Ishikawa (cell line): ENCODE results near the gene ACAN.

Experiments
- CEBPB ChIP-seq: IDR thresholded peaks from 2 replicates; pipeline ENCODE4 v1.6.1; 2012
- CREB1 ChIP-seq: IDR thresholded peaks from 2 replicates; pipeline ENCODE4 v1.6.1; 2012; ENCODE audit warnings: low read depth
- EGR1 ChIP-seq: IDR thresholded peaks from 2 replicates; pipeline ENCODE4 v1.6.1; 2012
- EP300 ChIP-seq: IDR thresholded peaks from 2 replicates; pipeline ENCODE4 v1.6.1; 2012; ENCODE audit warnings: borderline replicate concordance
- FOXM1 ChIP-seq: IDR thresholded peaks from 2 replicates; pipeline ENCODE4 v1.6.1; 2012; ENCODE audit warnings: low read depth, borderline replicate concordance
- NFIC ChIP-seq: IDR thresholded peaks from 2 replicates; pipeline ENCODE4 v1.6.1; 2012
- RAD21 ChIP-seq: IDR thresholded peaks from 2 replicates; pipeline ENCODE4 v1.6.1; 2012; ENCODE audit warnings: low read depth
- TAF1 ChIP-seq: IDR thresholded peaks from 2 replicates; pipeline ENCODE4 v1.6.1; 2012; ENCODE audit warnings: low read depth, mild to moderate bottlenecking
- TCF12 ChIP-seq: IDR thresholded peaks from 2 replicates; pipeline ENCODE4 v1.6.1; 2012; ENCODE audit warnings: low read depth
- TEAD4 ChIP-seq: IDR thresholded peaks from 2 replicates; pipeline ENCODE4 v1.6.1; 2012
- USF1 ChIP-seq: IDR thresholded peaks from 2 replicates; pipeline ENCODE4 v1.6.1; 2012
- YY1 ChIP-seq: IDR thresholded peaks from 2 replicates; pipeline ENCODE4 v1.6.1; 2012; ENCODE audit warnings: low read depth
- ZBTB7A ChIP-seq: IDR thresholded peaks from 2 replicates; pipeline ENCODE4 v1.6.1; 2012; ENCODE audit warnings: low read depth
- TF ChIP-seq, protein P1 (sequence below): IDR thresholded peaks from 2 replicates; pipeline ENCODE4 v1.6.1; 2012
- TF ChIP-seq, protein P2 (sequence below): IDR thresholded peaks from 2 replicates; pipeline ENCODE4 v1.6.1; 2012; ENCODE audit warnings: low read depth, mild to moderate bottlenecking

Gene ACAN

GRCh38 chr15:88866295-88866881, 63.2 kb downstream of the ACAN start:
- no peak for TF ChIP-seq TAF1
- no peak for TF ChIP-seq EGR1
- no peak for TF ChIP-seq USF1
- TF ChIP-seq, protein P1, sequence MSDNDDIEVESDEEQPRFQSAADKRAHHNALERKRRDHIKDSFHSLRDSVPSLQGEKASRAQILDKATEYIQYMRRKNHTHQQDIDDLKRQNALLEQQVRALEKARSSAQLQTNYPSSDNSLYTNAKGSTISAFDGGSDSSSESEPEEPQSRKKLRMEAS = no peak
- TF ChIP-seq YY1 = no peak
- TF ChIP-seq RAD21 = no peak
- no peak for TF ChIP-seq NFIC
- no peak for TF ChIP-seq TEAD4
- no peak for TF ChIP-seq FOXM1

GRCh38 chr15:88871313-88871712, 68.1 kb downstream of the ACAN start:
- TF ChIP-seq USF1 = no peak
- TF ChIP-seq YY1 = no peak
- no peak for TF ChIP-seq TEAD4
- no peak for TF ChIP-seq ZBTB7A
- TF ChIP-seq TAF1 = no peak
- TF ChIP-seq EP300 = no peak

DNA sequence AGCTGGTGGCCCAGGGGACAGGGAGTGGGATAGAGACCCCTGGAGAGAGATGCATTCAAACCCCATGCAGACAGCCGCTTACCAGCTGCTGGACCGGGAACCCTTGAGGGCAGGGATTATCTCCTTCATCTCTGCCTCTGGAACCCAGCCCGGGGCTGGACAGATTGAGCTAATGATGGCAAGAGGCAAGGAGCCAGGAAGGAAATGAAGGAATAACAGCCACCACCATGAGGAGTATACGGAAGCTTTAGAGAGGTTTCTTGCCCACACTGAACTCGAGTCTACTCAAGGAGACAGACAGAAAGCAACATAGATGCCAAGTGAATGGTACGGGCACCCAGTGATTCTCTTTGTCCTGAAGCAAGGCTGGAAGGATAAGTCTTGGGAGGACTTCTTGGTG, 68.9 kb downstream of the ACAN start:
- no peak for TF ChIP-seq NFIC
- TF ChIP-seq, protein P2, sequence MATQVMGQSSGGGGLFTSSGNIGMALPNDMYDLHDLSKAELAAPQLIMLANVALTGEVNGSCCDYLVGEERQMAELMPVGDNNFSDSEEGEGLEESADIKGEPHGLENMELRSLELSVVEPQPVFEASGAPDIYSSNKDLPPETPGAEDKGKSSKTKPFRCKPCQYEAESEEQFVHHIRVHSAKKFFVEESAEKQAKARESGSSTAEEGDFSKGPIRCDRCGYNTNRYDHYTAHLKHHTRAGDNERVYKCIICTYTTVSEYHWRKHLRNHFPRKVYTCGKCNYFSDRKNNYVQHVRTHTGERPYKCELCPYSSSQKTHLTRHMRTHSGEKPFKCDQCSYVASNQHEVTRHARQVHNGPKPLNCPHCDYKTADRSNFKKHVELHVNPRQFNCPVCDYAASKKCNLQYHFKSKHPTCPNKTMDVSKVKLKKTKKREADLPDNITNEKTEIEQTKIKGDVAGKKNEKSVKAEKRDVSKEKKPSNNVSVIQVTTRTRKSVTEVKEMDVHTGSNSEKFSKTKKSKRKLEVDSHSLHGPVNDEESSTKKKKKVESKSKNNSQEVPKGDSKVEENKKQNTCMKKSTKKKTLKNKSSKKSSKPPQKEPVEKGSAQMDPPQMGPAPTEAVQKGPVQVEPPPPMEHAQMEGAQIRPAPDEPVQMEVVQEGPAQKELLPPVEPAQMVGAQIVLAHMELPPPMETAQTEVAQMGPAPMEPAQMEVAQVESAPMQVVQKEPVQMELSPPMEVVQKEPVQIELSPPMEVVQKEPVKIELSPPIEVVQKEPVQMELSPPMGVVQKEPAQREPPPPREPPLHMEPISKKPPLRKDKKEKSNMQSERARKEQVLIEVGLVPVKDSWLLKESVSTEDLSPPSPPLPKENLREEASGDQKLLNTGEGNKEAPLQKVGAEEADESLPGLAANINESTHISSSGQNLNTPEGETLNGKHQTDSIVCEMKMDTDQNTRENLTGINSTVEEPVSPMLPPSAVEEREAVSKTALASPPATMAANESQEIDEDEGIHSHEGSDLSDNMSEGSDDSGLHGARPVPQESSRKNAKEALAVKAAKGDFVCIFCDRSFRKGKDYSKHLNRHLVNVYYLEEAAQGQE = no peak
- TF ChIP-seq TCF12 = no peak
- no peak for TF ChIP-seq EP300
- no peak for TF ChIP-seq ZBTB7A
- no peak for TF ChIP-seq CREB1
- no peak for TF ChIP-seq FOXM1
- TF ChIP-seq, protein P1 = no peak

- TF ChIP-seq, protein P2 = no peak
- TF ChIP-seq FOXM1 (no peak), YY1 (no peak), EP300 (peak; percentile 20; the same call in 1 of the 2 replicates)
- TF ChIP-seq, protein P1 = no peak; the same call in 1 of the 2 replicates
Observed at GRCh38 chr15:88872706-88873105, 69.5 kb downstream of the ACAN start.

DNA sequence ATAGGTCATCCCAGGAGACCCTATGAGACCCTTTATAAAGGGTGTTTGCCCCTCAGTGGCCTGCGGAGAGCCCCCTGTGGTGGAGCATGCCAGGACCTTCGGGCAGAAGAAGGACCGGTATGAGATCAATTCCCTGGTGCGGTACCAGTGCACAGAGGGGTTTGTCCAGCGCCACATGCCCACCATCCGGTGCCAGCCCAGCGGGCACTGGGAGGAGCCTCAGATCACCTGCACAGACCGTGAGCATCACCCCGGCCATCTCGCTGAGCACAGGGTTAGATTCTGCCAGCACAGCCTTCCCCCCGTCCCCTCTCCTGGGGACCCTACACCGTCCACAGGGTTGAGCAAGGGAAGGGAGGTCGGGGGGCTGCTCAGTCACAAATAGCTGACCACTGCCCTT, 70.5 kb downstream of the ACAN start:
- TF ChIP-seq TAF1 (no peak), TEAD4 (no peak), TCF12 (no peak), RAD21 (no peak), ZBTB7A (no peak), NFIC (no peak), EGR1 (no peak), USF1 (no peak), CREB1 (no peak), EP300 (no peak), FOXM1 (no peak), CEBPB (no peak)
- TF ChIP-seq, protein P1 = no peak
- TF ChIP-seq, protein P2 = no peak
